GM19455 (cell line): ENCODE results near the gene RNPS1.

ENCODE experiments used
- ATAC-seq: cut with Tn5 transposase; IDR thresholded peaks from one replicate; pipeline ENCODE4 v1.9.1; 2021; ENCODE audit not compliant: unreplicated experiment

Gene RNPS1

GRCh38 chr16:2216330-2216729, 51.6 kb downstream of the RNPS1 start:
- ATAC-seq: no peak

GRCh38 chr16:2214719-2214968, 53.3 kb downstream of the RNPS1 start, which contains the start of gene PGP:
Gene PGP (minus strand): TSS chr16:2214840. CDS start chr16:2214777, 63 bp downstream.
- ATAC-seq: no peak

- ATAC-seq: peak; percentile 20
Observed at GRCh38 chr16:2213817-2214718, 53.9 kb downstream of the RNPS1 start.

- no peak for ATAC-seq
Observed at GRCh38 chr16:2212362-2213324, 55.3 kb downstream of the RNPS1 start.

- no peak for ATAC-seq
Observed at GRCh38 chr16:2211923-2212347, 56.0 kb downstream of the RNPS1 start.

GRCh38 chr16:2210386-2211365, 57.2 kb downstream of the RNPS1 start, which contains the start of gene BRICD5:
Gene BRICD5 (minus strand): TSS chr16:2210863. CDS start chr16:2210833, 30 bp downstream.
- ATAC-seq: no peak

GRCh38 chr16:2210009-2210332, 58.0 kb downstream of the RNPS1 start:
- ATAC-seq: no peak

- ATAC-seq: no peak
Observed at GRCh38 chr16:2209258-2210008, 58.5 kb downstream of the RNPS1 start.

GRCh38 chr16:2208772-2209171, 59.2 kb downstream of the RNPS1 start:
- no peak for ATAC-seq

GRCh38 chr16:2208308-2208707, 59.6 kb downstream of the RNPS1 start:
- ATAC-seq: no peak

GRCh38 chr16:2207872-2208271, 60.1 kb downstream of the RNPS1 start:
- ATAC-seq: no peak

- ATAC-seq: no peak
Observed at GRCh38 chr16:2206780-2207433, 61.0 kb downstream of the RNPS1 start.

GRCh38 chr16:2206420-2206779, 61.5 kb downstream of the RNPS1 start:
- ATAC-seq: no peak

GRCh38 chr16:2205967-2206313, 62.0 kb downstream of the RNPS1 start:
- no peak for ATAC-seq

GRCh38 chr16:2205104-2205966, 62.6 kb downstream of the RNPS1 start, which contains the start of gene MLST8:
Gene MLST8 (plus strand): TSS chr16:2205454. CDS start chr16:2206086, 632 bp downstream.
- ATAC-seq: peak; percentile 63

GRCh38 chr16:2204416-2205103, 63.4 kb downstream of the RNPS1 start:
- peak; percentile 7 for ATAC-seq
